ENCODE data around the gene ZNF454. TPM values are rescaled to one million over a fixed set of nuclear protein-coding genes. Genes with fewer than 3 reads are reported as not detected.

ZNF454 gene
- polyA plus RNA-seq, 1 experiment: 0.15 TPM

GRCh38 chr5:178983728-178984127 lies 42.7 kb downstream of the ZNF454 start:
- H3K27me3 ChIP-seq (ENCODE audit: control insufficient read depth, insufficient read depth, low read length): no peaks in the 10 kb centered on the region
- H3K36me3 ChIP-seq (ENCODE audit: control insufficient read depth, insufficient read depth, low read length): no peaks in the 10 kb centered on the region
- ChIA-PET POLR2A (no interaction called here), CTCF (no interaction called here)
- TF ChIP-seq, protein P1, sequence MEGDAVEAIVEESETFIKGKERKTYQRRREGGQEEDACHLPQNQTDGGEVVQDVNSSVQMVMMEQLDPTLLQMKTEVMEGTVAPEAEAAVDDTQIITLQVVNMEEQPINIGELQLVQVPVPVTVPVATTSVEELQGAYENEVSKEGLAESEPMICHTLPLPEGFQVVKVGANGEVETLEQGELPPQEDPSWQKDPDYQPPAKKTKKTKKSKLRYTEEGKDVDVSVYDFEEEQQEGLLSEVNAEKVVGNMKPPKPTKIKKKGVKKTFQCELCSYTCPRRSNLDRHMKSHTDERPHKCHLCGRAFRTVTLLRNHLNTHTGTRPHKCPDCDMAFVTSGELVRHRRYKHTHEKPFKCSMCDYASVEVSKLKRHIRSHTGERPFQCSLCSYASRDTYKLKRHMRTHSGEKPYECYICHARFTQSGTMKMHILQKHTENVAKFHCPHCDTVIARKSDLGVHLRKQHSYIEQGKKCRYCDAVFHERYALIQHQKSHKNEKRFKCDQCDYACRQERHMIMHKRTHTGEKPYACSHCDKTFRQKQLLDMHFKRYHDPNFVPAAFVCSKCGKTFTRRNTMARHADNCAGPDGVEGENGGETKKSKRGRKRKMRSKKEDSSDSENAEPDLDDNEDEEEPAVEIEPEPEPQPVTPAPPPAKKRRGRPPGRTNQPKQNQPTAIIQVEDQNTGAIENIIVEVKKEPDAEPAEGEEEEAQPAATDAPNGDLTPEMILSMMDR (IDR thresholded peaks at IDR 0.05; ENCODE audit: insufficient read depth, low read depth, low read length): no peak
- H3K4me3 ChIP-seq (ENCODE audit: low read depth, low read length): no peak overlapping the region
- no peak for DNase-seq (ENCODE audit: low read depth)

DNA sequence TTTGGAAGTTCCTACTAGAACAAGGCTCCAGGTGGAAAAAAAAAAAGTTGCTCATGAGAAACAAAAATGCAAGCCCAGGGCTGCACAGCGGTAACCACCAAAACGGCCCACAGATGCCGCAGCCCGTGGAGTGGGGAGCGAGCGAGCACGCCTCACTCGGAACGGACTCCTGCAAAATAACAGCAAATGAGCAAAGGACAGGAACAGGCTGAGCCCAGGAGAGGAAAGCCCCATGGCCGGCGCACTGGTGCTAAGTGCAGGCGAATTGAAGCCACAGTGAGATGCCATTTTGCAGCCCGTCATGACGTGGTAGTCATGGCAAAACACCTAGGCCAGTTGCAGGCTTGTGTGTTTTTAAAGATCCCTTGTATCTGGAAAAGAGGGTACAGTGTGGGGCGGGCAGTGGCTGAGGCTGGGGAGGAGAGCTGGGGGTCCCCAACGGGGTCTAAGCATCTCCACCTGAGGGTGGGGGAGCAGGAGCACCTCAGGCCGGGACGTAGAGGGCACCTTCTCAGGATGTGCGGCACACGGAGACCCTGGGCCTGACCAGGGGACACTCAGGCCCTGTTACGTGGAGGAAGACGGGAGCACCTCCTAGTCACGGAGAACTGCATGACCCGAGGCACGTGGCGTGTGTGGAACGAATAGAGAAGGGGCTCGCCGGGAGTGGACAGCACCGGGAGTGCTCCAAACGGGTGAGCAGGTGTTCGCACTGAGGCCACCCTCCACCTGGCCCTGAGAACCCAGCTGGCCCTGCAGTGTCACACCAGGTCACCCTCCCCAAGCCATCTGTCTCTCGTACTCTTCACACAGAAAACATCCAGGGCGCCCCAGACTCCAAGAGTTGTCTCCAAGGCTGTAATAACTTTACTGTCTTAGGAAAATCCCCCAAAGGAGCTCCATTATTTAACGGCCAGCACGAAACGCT lies 43.4 kb downstream of the ZNF454 start:
- Histone ChIP-seq H3K36me3 (ENCODE audit: control insufficient read depth, insufficient read depth, low read length) (no peaks in the 10 kb centered on the region), H3K27me3 (ENCODE audit: control insufficient read depth, insufficient read depth, low read length) (no peaks in the 10 kb centered on the region), H3K4me3 (ENCODE audit: low read depth, low read length) (no peak overlapping the region)
- no peak for DNase-seq (ENCODE audit: low read depth)
- POLR2A ChIA-PET: no interaction called here
- TF ChIP-seq, protein P1 (IDR thresholded peaks at IDR 0.05; ENCODE audit: insufficient read depth, low read depth, low read length): no peak
- CTCF ChIA-PET: no interaction called here

DNA sequence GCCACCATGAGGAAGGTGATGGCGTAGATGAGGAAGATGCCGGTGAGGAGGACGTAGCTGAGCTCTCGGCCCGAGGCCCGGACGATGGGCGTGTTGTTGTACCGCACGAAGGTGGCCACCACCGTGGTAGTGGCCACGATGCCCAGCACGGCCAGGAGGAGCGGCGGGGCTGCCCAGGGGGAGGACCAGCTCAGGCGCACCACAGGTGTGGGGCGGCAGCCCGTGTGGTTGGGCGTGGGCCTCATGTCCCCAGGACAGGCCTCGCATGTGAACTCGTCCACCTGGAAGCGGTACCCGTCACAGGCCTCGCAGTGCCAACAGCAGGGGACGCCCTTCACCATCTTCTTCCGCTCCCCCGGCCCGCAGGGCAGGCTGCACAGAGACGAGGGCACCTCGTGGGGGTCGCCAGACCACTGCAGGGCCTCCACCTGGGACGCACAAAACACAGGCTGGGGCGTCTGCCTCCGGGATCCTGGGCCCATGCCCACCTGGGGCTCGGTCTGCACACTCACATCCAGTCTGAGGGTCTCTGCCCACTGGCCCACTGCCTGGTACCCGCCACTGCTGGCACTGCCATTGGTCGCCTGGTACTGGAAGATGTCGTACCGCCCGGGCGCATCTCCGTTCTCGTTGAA lies 45.4 kb downstream of the ZNF454 start:
- H3K27me3 ChIP-seq (ENCODE audit: control insufficient read depth, insufficient read depth, low read length): no peaks in the 10 kb centered on the region
- ChIA-PET POLR2A (no interaction called here), CTCF (no interaction called here)
- no peak for DNase-seq (ENCODE audit: low read depth)
- H3K4me3 ChIP-seq (ENCODE audit: low read depth, low read length): no peak overlapping the region
- TF ChIP-seq, protein P1 (IDR thresholded peaks at IDR 0.05; ENCODE audit: insufficient read depth, low read depth, low read length): no peak
- no peaks in the 10 kb centered on the region for H3K36me3 ChIP-seq (ENCODE audit: control insufficient read depth, insufficient read depth, low read length)

GRCh38 chr5:178988436-178989220 lies 47.6 kb downstream of the ZNF454 start:
- POLR2A ChIA-PET: no interaction called here
- Histone ChIP-seq H3K36me3 (ENCODE audit: control insufficient read depth, insufficient read depth, low read length) (no peaks in the 10 kb centered on the region), H3K27me3 (ENCODE audit: control insufficient read depth, insufficient read depth, low read length) (no peaks in the 10 kb centered on the region), H3K4me3 (ENCODE audit: low read depth, low read length) (no peak overlapping the region)
- TF ChIP-seq, protein P1 (IDR thresholded peaks at IDR 0.05; ENCODE audit: insufficient read depth, low read depth, low read length): no peak
- no peak for DNase-seq (ENCODE audit: low read depth)
- CTCF ChIA-PET: interaction anchor here (0.5 kb wide), 1 partner anchor 490 kb away, joined by 3 read pairs; no protein-coding TSS in a partner anchor

DNA sequence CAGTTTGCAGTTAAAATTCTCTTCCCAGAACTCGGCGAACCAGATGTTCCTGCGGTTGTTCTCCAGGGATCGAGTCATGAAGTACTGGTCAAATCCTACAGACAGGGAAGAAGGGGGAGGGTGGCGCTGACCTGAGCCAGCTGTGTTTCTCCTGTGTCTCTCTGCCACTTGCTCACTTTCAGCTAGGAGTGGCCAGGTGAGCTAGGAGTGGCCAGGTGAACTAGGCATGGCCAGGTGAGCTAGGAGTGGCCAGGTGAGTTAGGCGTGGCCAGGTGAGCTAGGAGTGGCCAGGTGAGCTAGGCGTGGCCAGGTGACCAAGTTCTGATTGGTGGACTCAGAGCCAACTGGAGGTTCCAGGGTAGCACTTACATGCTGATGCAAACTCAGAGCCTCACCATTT lies 48.3 kb downstream of the ZNF454 start:
- Histone ChIP-seq H3K27me3 (ENCODE audit: control insufficient read depth, insufficient read depth, low read length) (no peaks in the 10 kb centered on the region), H3K36me3 (ENCODE audit: control insufficient read depth, insufficient read depth, low read length) (no peaks in the 10 kb centered on the region), H3K4me3 (ENCODE audit: low read depth, low read length) (no peak overlapping the region)
- DNase-seq (ENCODE audit: low read depth): no peak
- TF ChIP-seq, protein P1 (IDR thresholded peaks at IDR 0.05; ENCODE audit: insufficient read depth, low read depth, low read length): no peak
- CTCF ChIA-PET: no interaction called here
- POLR2A ChIA-PET: no interaction called here

All from BJ (cell line).